NK-92 (cell line): ENCODE results near the gene MTHFSD.

Source experiments
- DNase-seq: peaks from one replicate; lab custom pipeline; 2025; ENCODE audit not compliant: unreplicated experiment; lab: John Stamatoyannopoulos, UW

MTHFSD gene

GRCh38 chr16:86492267-86492960 lies 62.6 kb downstream of the MTHFSD start:
- DNase-seq, result no peak

GRCh38 chr16:86491640-86492023 lies 63.4 kb downstream of the MTHFSD start:
- no peak for DNase-seq

- no peak for DNase-seq
Measured at GRCh38 chr16:86490859-86491639, 64.0 kb downstream of the MTHFSD start.

- DNase-seq, result no peak
Measured at GRCh38 chr16:86485746-86486145, 69.3 kb downstream of the MTHFSD start.

- DNase-seq, result no peak
Measured at GRCh38 chr16:86484240-86484639, 70.8 kb downstream of the MTHFSD start.

- no peak for DNase-seq
Measured at GRCh38 chr16:86481607-86482006, 73.4 kb downstream of the MTHFSD start.

GRCh38 chr16:86480444-86480843 lies 74.6 kb downstream of the MTHFSD start:
- no peak for DNase-seq
